ENCODE measurements around the gene PLSCR4.

The PLSCR4 gene

GRCh38 chr3:146199762-146200161, 51.1 kb downstream of the PLSCR4 start:
- in situ Hi-C loops (cut with MboI; ENCODE audit: low sequenced_read_pairs, unreplicated experiment): loop anchor here (25.0 kb wide), 1 partner anchor 388 kb away; no protein-coding TSS in a partner anchor
- no peak for TF ChIP-seq CTCF (IDR thresholded peaks at IDR 0.05; ENCODE audit: borderline replicate concordance, control extremely low read depth, extremely low read depth, insufficient read depth, missing control alignments)

GRCh38 chr3:146196789-146197188, 54.1 kb downstream of the PLSCR4 start:
- in situ Hi-C loops (cut with MboI; ENCODE audit: low sequenced_read_pairs, unreplicated experiment): no loop called here
- TF ChIP-seq CTCF (IDR thresholded peaks at IDR 0.05; ENCODE audit: borderline replicate concordance, control extremely low read depth, extremely low read depth, insufficient read depth, missing control alignments): no peak
- no peak for DNase-seq (ENCODE audit: low spot score)

More at GRCh38 chr3:146199762-146200161, 51.1 kb downstream of the PLSCR4 start:
- DNase-seq (ENCODE audit: low spot score): no peak

GRCh38 chr3:146195605-146196004, 55.3 kb downstream of the PLSCR4 start:
- DNase-seq (ENCODE audit: low spot score): no peak

GRCh38 chr3:146195030-146195429, 55.9 kb downstream of the PLSCR4 start:
- in situ Hi-C loops (cut with MboI; ENCODE audit: low sequenced_read_pairs, unreplicated experiment): no loop called here
- no peak for DNase-seq (ENCODE audit: low spot score)

More at GRCh38 chr3:146195605-146196004, 55.3 kb downstream of the PLSCR4 start:
- no peak for TF ChIP-seq CTCF (IDR thresholded peaks at IDR 0.05; ENCODE audit: borderline replicate concordance, control extremely low read depth, extremely low read depth, insufficient read depth, missing control alignments)
- in situ Hi-C loops (cut with MboI; ENCODE audit: low sequenced_read_pairs, unreplicated experiment): no loop called here

GRCh38 chr3:146191051-146191450, 59.9 kb downstream of the PLSCR4 start:
- no peak for DNase-seq (ENCODE audit: low spot score)
- in situ Hi-C loops (cut with MboI; ENCODE audit: low sequenced_read_pairs, unreplicated experiment): no loop called here
- no peak for TF ChIP-seq CTCF (IDR thresholded peaks at IDR 0.05; ENCODE audit: borderline replicate concordance, control extremely low read depth, extremely low read depth, insufficient read depth, missing control alignments)

More at GRCh38 chr3:146195030-146195429, 55.9 kb downstream of the PLSCR4 start:
- TF ChIP-seq CTCF (IDR thresholded peaks at IDR 0.05; ENCODE audit: borderline replicate concordance, control extremely low read depth, extremely low read depth, insufficient read depth, missing control alignments): no peak

- DNase-seq (ENCODE audit: low spot score): peak; percentile 48
- in situ Hi-C loops (cut with MboI; ENCODE audit: low sequenced_read_pairs, unreplicated experiment): no loop called here
- TF ChIP-seq CTCF (IDR thresholded peaks at IDR 0.05; ENCODE audit: borderline replicate concordance, control extremely low read depth, extremely low read depth, insufficient read depth, missing control alignments): peak; percentile 69
These were observed 61.3 kb downstream of the PLSCR4 start for GRCh38 chr3:146189519-146190173.
